Fibroblast of the aortic adventitia (primary cell): ENCODE measurements around the gene BMP7. TPM values are rescaled to one million over a fixed set of nuclear protein-coding genes. Genes with fewer than 3 reads are reported as not detected.
"Not testable (repeated sequence)": the region's sequence is repeated elsewhere in the genome, so short reads cannot be mapped to it uniquely, and the experiment has no call there.

ENCODE experiments used
- DNase-seq: peaks from one replicate; pipeline ENCODE4 v3.0.0-alpha.2; 2010; ENCODE audit warnings: low read depth
- H3K4me3 ChIP-seq: 2 replicates; pipeline ENCODE4 v1.5.1; 2011; ENCODE audit warnings: low read depth, mild to moderate bottlenecking, control low read depth, low read length, moderate library complexity
- CTCF ChIP-seq: IDR thresholded peaks from 2 replicates; pipeline ENCODE4 v1.5.1; 2011; ENCODE audit warnings: mild to moderate bottlenecking, low read length, control low read depth, inconsistent platforms; ENCODE audit not compliant: insufficient read depth
- total RNA-seq: library from RNA; depleted of rRNA; stranded (reverse); fragments of >200 nt; gene quantifications from 2 replicates; pipeline ENCODE4 v1.2.3, GENCODE V29; 2012; ENCODE audit warnings: low replicate concordance

Gene BMP7
- total RNA-seq, 1 donor, result not detected

- no peak for TF ChIP-seq CTCF
- no peak overlapping the region for H3K4me3 ChIP-seq
- no peak for DNase-seq
Measured at GRCh38 chr20:57240581-57241362, 25.7 kb downstream of the BMP7 start.

- not testable (repeated sequence) for H3K4me3 ChIP-seq, DNase-seq
Measured at GRCh38 chr20:57239725-57240124, 26.7 kb downstream of the BMP7 start.

GRCh38 chr20:57239324-57239723, 27.1 kb downstream of the BMP7 start:
- not testable (repeated sequence) for DNase-seq, H3K4me3 ChIP-seq

- TF ChIP-seq CTCF, result no peak
- H3K4me3 ChIP-seq, result no peak overlapping the region
- no peak for DNase-seq
Measured at GRCh38 chr20:57238089-57238488, 28.4 kb downstream of the BMP7 start.

- H3K4me3 ChIP-seq, result no peak overlapping the region
- no peak for DNase-seq
- TF ChIP-seq CTCF, result no peak
Measured at GRCh38 chr20:57237585-57237953, 28.9 kb downstream of the BMP7 start.

GRCh38 chr20:57236813-57237584, 29.4 kb downstream of the BMP7 start:
- H3K4me3 ChIP-seq, result no peak overlapping the region
- DNase-seq, result no peak
- TF ChIP-seq CTCF, result no peak

GRCh38 chr20:57234556-57235251, 31.7 kb downstream of the BMP7 start:
- H3K4me3 ChIP-seq, result no peak overlapping the region
- DNase-seq, result no peak
- no peak for TF ChIP-seq CTCF
